ENCODE measurements around the gene MCTP1. TPM values are rescaled to one million over a fixed set of nuclear protein-coding genes. Genes with fewer than 3 reads are reported as not detected.
"Not testable (repeated sequence)": the region's sequence is repeated elsewhere in the genome, so short reads cannot be mapped to it uniquely, and the experiment has no call there.

The MCTP1 gene
- total and polyA plus RNA-seq, 10 of the 15 experiments (the other 5 are each of a cell fraction or from before 2014, with no cell fraction given), result 12.6 to 45.9 (median 18.8) TPM

GRCh38 chr5:94845696-94846095 is 439.2 kb downstream of the MCTP1 start:
- H3K36me3 ChIP-seq (ENCODE audit: control insufficient read depth in 2 of 2, insufficient read depth in 2 of 2, low read length in 1 of 2); BruUV-seq (replicated peaks); H3K79me2 ChIP-seq (ENCODE audit: control insufficient read depth, insufficient read depth, low read length); H3K9me3 ChIP-seq (replicated peaks; ENCODE audit: control insufficient read depth, insufficient read depth, low read length); H4K20me1 ChIP-seq (ENCODE audit: control insufficient read depth, insufficient read depth); H3K27me3 ChIP-seq (replicated peaks in 1 of 2; ENCODE audit: control insufficient read depth in 2 of 2, insufficient read depth in 2 of 2, low read length in 1 of 2); H2AFZ ChIP-seq (ENCODE audit: control insufficient read depth, low read depth, low read length); DNase-seq (ENCODE audit: low read depth, low spot score); H3K4me1 ChIP-seq (ENCODE audit: control insufficient read depth, insufficient read depth, low read length); FAIRE-seq; H3K27ac ChIP-seq (ENCODE audit: control insufficient read depth, insufficient read depth); H3K4me2 ChIP-seq (ENCODE audit: control insufficient read depth, insufficient read depth); in situ Hi-C loops (cut with MboI); H3K4me3 ChIP-seq; H3K9ac ChIP-seq (ENCODE audit: control insufficient read depth, insufficient read depth, low read length); intact Hi-C loops (cut with micrococcal nuclease; ENCODE audit: unreplicated experiment): not testable (repeated sequence)
- 100% methylated on average over 1 of the region's 1 CpG for WGBS (ENCODE audit: insufficient coverage, insufficient replicate concordance, low lambda C conversion rate, missing lambda C conversion rate)
- RAD21 ChIA-PET (ENCODE audit: unreplicated experiment), result interaction anchor here (1.6 kb wide), 1 partner anchor 319 kb away, joined by 3 read pairs; no protein-coding TSS in a partner anchor
- CTCF ChIA-PET, result interaction anchor here (0.8 to 2.0 kb wide), 4 partner anchors 34 to 321 kb away, joined by 3 to 4 read pairs (median 4); no protein-coding TSS in a partner anchor
- POLR2A ChIA-PET, result interaction anchor here (0.5 kb wide), 1 partner anchor 11 kb away, joined by 4 read pairs; no protein-coding TSS in a partner anchor
- TF ChIP-seq DPF2 (IDR thresholded peaks at IDR 0.05) (peak; percentile 40; the same call in 1 of the 2 replicates), IKZF1 (conservative IDR thresholded peaks at IDR 0.05) (0 out of 2 replicates have a peak, but pooled peaks have one; percentile 20), MTA2 (IDR thresholded peaks at IDR 0.05; ENCODE audit: low read depth) (peak; percentile 49; the same call in 1 of the 2 replicates)
- ATAC-seq, result peak; percentile 58
- SMC1A ChIA-PET (ENCODE audit: uncharacterized antibody, unreplicated experiment), result interaction anchor here (0.6 to 1.1 kb wide), 5 partner anchors 13 to 322 kb away, joined by 3 to 5 read pairs (median 3); no protein-coding TSS in a partner anchor

GRCh38 chr5:94841598-94842322 is 443.1 kb downstream of the MCTP1 start:
- H3K4me1 ChIP-seq (ENCODE audit: control insufficient read depth, insufficient read depth, low read length), result no peaks in the 10 kb centered on the region
- BruUV-seq (replicated peaks), result no TSS peak
- intact Hi-C loops (cut with micrococcal nuclease; ENCODE audit: unreplicated experiment), result no loop called here
- H3K4me3 ChIP-seq, result no peak overlapping the region
- no peak for ATAC-seq
- no peaks in the 10 kb centered on the region for H3K79me2 ChIP-seq (ENCODE audit: control insufficient read depth, insufficient read depth, low read length)
- H2AFZ ChIP-seq (ENCODE audit: control insufficient read depth, low read depth, low read length), result no peak overlapping the region
- H3K4me2 ChIP-seq (ENCODE audit: control insufficient read depth, insufficient read depth), result no peak overlapping the region
- TF ChIP-seq EGR1 (IDR thresholded peaks at IDR 0.05; ENCODE audit: borderline replicate concordance in 1 of 2, low read depth in 2 of 2, low read length in 2 of 2), result no peak
- peak; percentile 89 for TF ChIP-seq MTA2 (IDR thresholded peaks at IDR 0.05; ENCODE audit: low read depth)
- TF ChIP-seq IKZF1 (conservative IDR thresholded peaks at IDR 0.05), result 0 out of 2 replicates have a peak, but pooled peaks have one; percentile 26
- TF ChIP-seq IKZF2 (IDR thresholded peaks at IDR 0.05), result peak in 1 of 2 experiments; percentile 18; a peak in 2 of 4 replicates
- WGBS (ENCODE audit: insufficient coverage, insufficient replicate concordance, low lambda C conversion rate, missing lambda C conversion rate), result 16% methylated on average over 4 of the region's 4 CpGs
- no peaks in the 10 kb centered on the region for H4K20me1 ChIP-seq (ENCODE audit: control insufficient read depth, insufficient read depth)
- no peaks in the 10 kb centered on the region for H3K9me3 ChIP-seq (replicated peaks; ENCODE audit: control insufficient read depth, insufficient read depth, low read length)
- H3K9ac ChIP-seq (ENCODE audit: control insufficient read depth, insufficient read depth, low read length), result no peak overlapping the region
- in situ Hi-C loops (cut with MboI), result no loop called here
- no peak for FAIRE-seq
- no peak overlapping the region for H3K27ac ChIP-seq (ENCODE audit: control insufficient read depth, insufficient read depth)
- ChIA-PET SMC1A (ENCODE audit: uncharacterized antibody, unreplicated experiment) (interaction anchor here (0.8 to 4.3 kb wide), 15 partner anchors 8 to 149 kb away, joined by 3 to 28 read pairs (median 4); no protein-coding TSS in a partner anchor), CTCF (interaction anchor here (0.8 to 4.0 kb wide), 6 partner anchors 9 to 317 kb away, joined by 3 to 33 read pairs (median 7); no protein-coding TSS in a partner anchor), RAD21 (ENCODE audit: unreplicated experiment) (interaction anchor here (1.3 to 2.3 kb wide), 5 partner anchors 10 to 317 kb away, joined by 4 to 11 read pairs (median 6); no protein-coding TSS in a partner anchor), POLR2A (interaction anchor here (0.9 to 1.2 kb wide), 3 partner anchors 8 to 48 kb away, joined by 3 to 5 read pairs (median 4); no protein-coding TSS in a partner anchor)
- H3K36me3 ChIP-seq (ENCODE audit: control insufficient read depth in 2 of 2, insufficient read depth in 2 of 2, low read length in 1 of 2), result no peaks in the 10 kb centered on the region
- H3K27me3 ChIP-seq (replicated peaks in 1 of 2; ENCODE audit: control insufficient read depth in 2 of 2, insufficient read depth in 2 of 2, low read length in 1 of 2), result no peaks in the 10 kb centered on the region
- DNase-seq (ENCODE audit: low read depth, low spot score), result no peak

All from GM12878 (cell line).